GM18909 (cell line): ENCODE results near the gene HUNK.
"Not testable (repeated sequence)": the region's sequence is repeated elsewhere in the genome, so short reads cannot be mapped to it uniquely, and the experiment has no call there.

Experiments used
- ATAC-seq: cut with Tn5 transposase; IDR thresholded peaks from one replicate; pipeline ENCODE4 v1.9.1; 2021; ENCODE audit warnings: mild to moderate bottlenecking; ENCODE audit not compliant: unreplicated experiment, poor library complexity

HUNK gene

GRCh38 chr21:31869750-31870149 is 3.1 kb upstream of the HUNK start:
- no peak for ATAC-seq

- no peak for ATAC-seq
These were observed 2.2 kb upstream of the HUNK start for GRCh38 chr21:31870472-31871193.

GRCh38 chr21:31871371-31871770 is 1.4 kb upstream of the HUNK start:
- ATAC-seq, result not testable (repeated sequence)

- ATAC-seq, result no peak
These were observed 758 bp upstream of the HUNK start for GRCh38 chr21:31872072-31872451.

- no peak for ATAC-seq
These were observed 465 bp downstream of the HUNK start for GRCh38 chr21:31873275-31873695.

GRCh38 chr21:31873696-31874599 is 1.1 kb downstream of the HUNK start:
- no peak for ATAC-seq

GRCh38 chr21:31874812-31875212 is 2.0 kb downstream of the HUNK start:
- no peak for ATAC-seq

- ATAC-seq, result no peak
These were observed 2.7 kb downstream of the HUNK start for GRCh38 chr21:31875496-31876015.

GRCh38 chr21:31877463-31877957 is 4.7 kb downstream of the HUNK start:
- ATAC-seq, result no peak

GRCh38 chr21:31878831-31879230 is 6.0 kb downstream of the HUNK start:
- ATAC-seq, result no peak

- no peak for ATAC-seq
These were observed 6.4 kb downstream of the HUNK start for GRCh38 chr21:31879241-31879650.

- no peak for ATAC-seq
These were observed 7.1 kb downstream of the HUNK start for GRCh38 chr21:31879911-31880310.

GRCh38 chr21:31880816-31881215 is 8.0 kb downstream of the HUNK start:
- ATAC-seq, result no peak

GRCh38 chr21:31882711-31883110 is 9.9 kb downstream of the HUNK start:
- ATAC-seq, result no peak

- no peak for ATAC-seq
These were observed 12.3 kb downstream of the HUNK start for GRCh38 chr21:31885146-31885545.

GRCh38 chr21:31886915-31887314 is 14.1 kb downstream of the HUNK start:
- ATAC-seq, result no peak

- no peak for ATAC-seq
These were observed 14.6 kb downstream of the HUNK start for GRCh38 chr21:31887391-31887841.

- ATAC-seq, result no peak
These were observed 16.1 kb downstream of the HUNK start for GRCh38 chr21:31888936-31889371.

- no peak for ATAC-seq
These were observed 16.6 kb downstream of the HUNK start for GRCh38 chr21:31889460-31889859.

GRCh38 chr21:31892686-31893085 is 19.9 kb downstream of the HUNK start:
- no peak for ATAC-seq

- ATAC-seq, result no peak
These were observed 21.1 kb downstream of the HUNK start for GRCh38 chr21:31893851-31894415.
